OCI-LY7 (cell line): ENCODE data around the gene LGR5.

Source experiments
- CTCF ChIP-seq: fragments of 200-600 bp; sonication (generic); conservative IDR thresholded peaks from 2 replicates; pipeline ENCODE4 v1.5.1; 2014; ENCODE audit warnings: mild to moderate bottlenecking, antibody characterized with exemption, low read length, moderate library complexity, mixed read lengths
- EZH2phosphoT487 ChIP-seq: fragments of 200-600 bp; sonication (generic); IDR thresholded peaks from 2 replicates; pipeline ENCODE4 v1.6.1; 2018; ENCODE audit warnings: low read depth, borderline replicate concordance, mild to moderate bottlenecking, mixed run types, antibody characterized with exemption, low read length, moderate library complexity, mixed read lengths

- TF ChIP-seq CTCF (no peak), EZH2phosphoT487 (no peak)
Measured at GRCh38 chr12:71594214-71594948, 154.8 kb downstream of the LGR5 start.
